OCI-LY7 (cell line): ENCODE measurements around the gene BACE1. TPM values are rescaled to one million over a fixed set of nuclear protein-coding genes. Genes with fewer than 3 reads are reported as not detected.

Experiments used
- BruUV-seq: library from RNA; stranded (reverse); fragments of 400-500 nt; replicated peaks from 2 replicates; lab custom pipeline; 2021; lab: Mats Ljungman, UMichigan
- CTCF ChIA-PET: fragments of 300-600 bp; sonication (Branson Sonifier 250); formaldehyde crosslinking; loops from one replicate; lab custom pipeline; 2022; ENCODE audit warnings: antibody characterized with exemption; ENCODE audit not compliant: unreplicated experiment; lab: Charles Lee
- POLR2A ChIA-PET: fragments of 300-600 bp; sonication (Branson Sonifier 250); formaldehyde crosslinking; loops from one replicate; lab custom pipeline; 2022; ENCODE audit warnings: antibody characterized with exemption; lab: Charles Lee
- DNase-seq: peaks from one replicate; pipeline ENCODE4 v3.0.0-alpha.2; 2015; ENCODE audit warnings: low spot score
- H2AFZ ChIP-seq: fragments of 200-600 bp; sonication (generic), shearing (Covaris generic); 2 replicates; pipeline ENCODE4 v1.6.1; 2014; ENCODE audit warnings: mild to moderate bottlenecking, antibody characterized with exemption, low read length, moderate library complexity
- H3K27ac ChIP-seq: fragments of 200-600 bp; sonication (generic); 2 replicates; pipeline ENCODE4 v1.5.1; 2014; ENCODE audit warnings: mixed run types, low read depth, mild to moderate bottlenecking, moderate library complexity, low read length, inconsistent platforms; ENCODE audit not compliant: poor library complexity, severe bottlenecking
- H3K36me3 ChIP-seq: fragments of 200-600 bp; sonication (generic); 2 replicates; pipeline ENCODE4 v1.6.1; 2014; ENCODE audit warnings: mild to moderate bottlenecking, antibody characterized with exemption, low read length, moderate library complexity, mixed read lengths; ENCODE audit not compliant: insufficient read depth
- H3K4me1 ChIP-seq: fragments of 200-600 bp; sonication (generic); 2 replicates; pipeline ENCODE4 v1.5.1; 2014; ENCODE audit warnings: mild to moderate bottlenecking, low read length; ENCODE audit not compliant: insufficient read depth, poor library complexity, severe bottlenecking
- H3K4me2 ChIP-seq: fragments of 200-600 bp; sonication (generic); 2 replicates; pipeline ENCODE4 v1.6.1; 2014; ENCODE audit warnings: mild to moderate bottlenecking, low read length
- H3K4me3 ChIP-seq: fragments of 200-600 bp; sonication (generic); 2 replicates; pipeline ENCODE4 v1.5.1; 2014; ENCODE audit warnings: mild to moderate bottlenecking, low read depth, low read length; ENCODE audit not compliant: poor library complexity, severe bottlenecking
- H3K79me2 ChIP-seq: fragments of 200-600 bp; sonication (generic); 2 replicates; pipeline ENCODE4 v1.6.1; 2016; ENCODE audit warnings: low read depth, mild to moderate bottlenecking, low read length, moderate library complexity, mixed read lengths; ENCODE audit not compliant: insufficient read depth
- H3K9me2 ChIP-seq: fragments of 200-600 bp; sonication (generic); 2 replicates; pipeline ENCODE4 v1.6.1; 2016; ENCODE audit warnings: mild to moderate bottlenecking, low read length, mixed read lengths; ENCODE audit not compliant: insufficient read depth
- H3K9me3 ChIP-seq: fragments of 200-600 bp; sonication (generic); 2 replicates; pipeline ENCODE4 v1.6.1; 2014; ENCODE audit warnings: mild to moderate bottlenecking, mixed run types, low read length, mixed read lengths
- H4K20me1 ChIP-seq: fragments of 200-600 bp; sonication (generic); 2 replicates; pipeline ENCODE4 v1.6.1; 2014; ENCODE audit warnings: mild to moderate bottlenecking, antibody characterized with exemption, low read length, moderate library complexity, mixed read lengths; ENCODE audit not compliant: insufficient read depth
- CTCF ChIP-seq: fragments of 200-600 bp; sonication (generic); conservative IDR thresholded peaks from 2 replicates; pipeline ENCODE4 v1.5.1; 2014; ENCODE audit warnings: mild to moderate bottlenecking, antibody characterized with exemption, low read length, moderate library complexity, mixed read lengths
- EZH2phosphoT487 ChIP-seq: fragments of 200-600 bp; sonication (generic); IDR thresholded peaks from 2 replicates; pipeline ENCODE4 v1.6.1; 2018; ENCODE audit warnings: low read depth, borderline replicate concordance, mild to moderate bottlenecking, mixed run types, antibody characterized with exemption, low read length, moderate library complexity, mixed read lengths
- intact Hi-C: fragments of 100-400 bp; cut with micrococcal nuclease; formaldehyde crosslinking; loops from one replicate; pipeline ENCODE4 v1.10.0; 2022; ENCODE audit not compliant: unreplicated experiment
- total RNA-seq, 2 experiments: library from RNA; depleted of rRNA in 1 of 2; stranded (reverse); fragments of >200 nt in 1 of 2; shearing (Covaris generic) in 1 of 2; gene quantifications; 2 replicates each; pipeline ENCODE4 v1.2.3, GENCODE V29; 2014 to 2022

BACE1 gene
- total RNA-seq, 2 experiments from 2014 or later = not detected

GRCh38 chr11:117314840-117315239, 1.2 kb downstream of the BACE1 start:
- H3K36me3 ChIP-seq = no peaks in the 10 kb centered on the region
- no TSS peak for BruUV-seq
- H3K79me2 ChIP-seq = no peaks in the 10 kb centered on the region
- H3K4me2 ChIP-seq = no peak overlapping the region
- CTCF ChIA-PET = no interaction called here
- no peak for DNase-seq
- TF ChIP-seq CTCF = no peak
- TF ChIP-seq EZH2phosphoT487 = no peak
- H3K4me1 ChIP-seq = no peaks in the 10 kb centered on the region
- no peak overlapping the region for H3K27ac ChIP-seq
- no peaks in the 10 kb centered on the region for H4K20me1 ChIP-seq
- no peak overlapping the region for H3K4me3 ChIP-seq
- no peaks in the 10 kb centered on the region for H3K9me3 ChIP-seq
- H2AFZ ChIP-seq = no peak overlapping the region
- POLR2A ChIA-PET = interaction anchor here (1.0 kb wide), 1 partner anchor 10 kb away, joined by 4 read pairs; no protein-coding TSS in a partner anchor
- H3K9me2 ChIP-seq = no peaks in the 10 kb centered on the region
- intact Hi-C loops = no loop called here

GRCh38 chr11:117313828-117314768, 2.0 kb downstream of the BACE1 start:
- no peak overlapping the region for H2AFZ ChIP-seq
- TF ChIP-seq CTCF = no peak
- no peak for TF ChIP-seq EZH2phosphoT487
- ChIA-PET CTCF (no interaction called here), POLR2A (no interaction called here)
- no peaks in the 10 kb centered on the region for H3K9me2 ChIP-seq
- no peaks in the 10 kb centered on the region for H3K79me2 ChIP-seq
- intact Hi-C loops = no loop called here
- no TSS peak for BruUV-seq
- H3K36me3 ChIP-seq = no peaks in the 10 kb centered on the region
- H3K4me2 ChIP-seq = no peak overlapping the region
- H4K20me1 ChIP-seq = no peaks in the 10 kb centered on the region
- no peaks in the 10 kb centered on the region for H3K9me3 ChIP-seq
- H3K4me1 ChIP-seq = no peaks in the 10 kb centered on the region
- H3K4me3 ChIP-seq = no peak overlapping the region
- no peak for DNase-seq
- H3K27ac ChIP-seq = no peak overlapping the region

- DNase-seq = no peak
- no peak overlapping the region for H3K4me3 ChIP-seq
- ChIA-PET CTCF (no interaction called here), POLR2A (no interaction called here)
- no peak overlapping the region for H3K4me2 ChIP-seq
- intact Hi-C loops = no loop called here
- no peaks in the 10 kb centered on the region for H3K4me1 ChIP-seq
- H3K36me3 ChIP-seq = no peaks in the 10 kb centered on the region
- BruUV-seq = no TSS peak
- TF ChIP-seq CTCF (no peak), EZH2phosphoT487 (no peak)
- H4K20me1 ChIP-seq = no peaks in the 10 kb centered on the region
- H3K9me2 ChIP-seq = no peaks in the 10 kb centered on the region
- H3K79me2 ChIP-seq = no peaks in the 10 kb centered on the region
- H3K27ac ChIP-seq = no peak overlapping the region
- no peak overlapping the region for H2AFZ ChIP-seq
- H3K9me3 ChIP-seq = no peaks in the 10 kb centered on the region
Observed at GRCh38 chr11:117313091-117313490, 3.0 kb downstream of the BACE1 start.
